Right hindlimb (tissue), 1 donor: ENCODE data around the gene NFILZ.

Source experiments
- DNase-seq: peaks from one replicate; pipeline ENCODE4 v3.0.0-alpha.2; 2018

The NFILZ gene

DNA sequence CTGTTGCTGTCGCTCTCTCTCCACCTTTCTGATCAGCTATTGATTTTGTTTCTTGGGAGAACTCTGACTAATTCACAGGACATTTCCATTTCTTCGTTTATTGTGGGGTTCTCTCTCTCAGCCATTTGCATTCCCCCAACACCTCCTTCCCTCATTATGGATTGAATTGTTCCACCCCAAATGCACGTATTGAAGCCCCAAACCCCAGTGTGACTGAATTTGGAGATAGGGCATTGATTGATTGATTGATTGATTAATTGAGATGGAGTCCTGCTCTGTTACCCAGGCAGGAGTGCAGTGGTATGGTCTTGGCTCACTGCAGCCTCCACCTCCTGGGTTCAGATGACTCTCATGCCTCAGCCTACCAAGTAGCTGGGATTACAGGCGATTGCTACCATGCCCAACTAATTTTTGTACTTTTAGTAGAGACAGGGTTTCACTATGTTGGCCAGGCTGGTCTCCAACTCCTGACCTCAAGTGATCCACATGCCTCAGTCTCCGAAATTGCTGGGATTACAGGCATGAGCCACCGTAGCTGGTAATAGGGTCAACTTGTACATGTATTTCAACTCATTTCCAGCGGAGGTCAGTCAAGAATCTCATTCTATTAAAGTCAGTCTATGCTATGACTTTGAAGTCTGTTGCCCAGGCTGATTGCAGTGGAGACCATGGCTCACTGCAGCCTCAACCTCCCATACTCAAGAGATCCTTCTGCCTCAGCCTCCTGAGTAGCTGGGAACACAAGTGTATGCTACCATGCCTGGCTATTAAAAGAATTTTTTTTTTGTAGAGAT lies 13.6 kb downstream of the NFILZ start:
- no peak for DNase-seq

GRCh38 chr19:8648240-8648639 lies 17.8 kb downstream of the NFILZ start:
- no peak for DNase-seq

DNA sequence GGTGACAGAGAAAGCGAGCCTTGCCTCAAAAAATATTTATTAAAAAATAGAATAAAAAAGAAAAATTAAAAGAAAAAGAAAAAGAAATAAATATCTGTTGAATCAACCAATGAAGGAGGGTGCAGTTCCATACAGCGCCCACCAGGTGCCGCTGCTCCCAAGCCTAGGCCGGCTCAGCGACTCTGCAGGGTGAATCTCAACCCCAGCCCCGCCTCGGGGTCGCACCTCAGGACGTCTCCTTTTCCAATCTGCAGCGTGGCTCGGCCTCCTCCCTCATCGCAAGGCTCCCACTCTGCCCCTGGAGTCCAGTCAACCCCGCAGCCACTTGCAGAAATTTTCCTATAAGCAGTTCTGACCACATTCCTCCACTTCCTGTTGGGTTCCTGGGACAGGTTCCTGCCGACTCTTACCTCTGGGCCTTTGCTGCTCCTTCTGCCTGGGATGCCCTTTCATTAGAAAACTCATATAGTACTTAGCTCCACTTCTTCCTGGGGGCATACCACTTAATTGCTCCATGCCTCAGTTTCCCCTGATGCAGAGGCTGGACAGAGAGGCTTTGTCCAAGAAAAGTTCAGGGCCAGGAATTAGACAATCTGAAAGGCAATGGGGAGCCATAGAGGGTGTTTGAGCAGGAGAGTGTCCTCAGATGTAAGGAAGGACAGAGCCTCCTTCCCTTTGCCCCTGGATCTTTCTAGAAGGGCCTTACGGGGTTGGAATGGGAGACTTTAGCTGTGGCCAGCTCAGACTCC lies 24.3 kb downstream of the NFILZ start:
- peak; percentile 59 for DNase-seq

- no peak for DNase-seq
Observed at GRCh38 chr19:8655340-8655709, 24.9 kb downstream of the NFILZ start.

GRCh38 chr19:8657869-8658268 lies 27.4 kb downstream of the NFILZ start:
- DNase-seq: no peak

DNA sequence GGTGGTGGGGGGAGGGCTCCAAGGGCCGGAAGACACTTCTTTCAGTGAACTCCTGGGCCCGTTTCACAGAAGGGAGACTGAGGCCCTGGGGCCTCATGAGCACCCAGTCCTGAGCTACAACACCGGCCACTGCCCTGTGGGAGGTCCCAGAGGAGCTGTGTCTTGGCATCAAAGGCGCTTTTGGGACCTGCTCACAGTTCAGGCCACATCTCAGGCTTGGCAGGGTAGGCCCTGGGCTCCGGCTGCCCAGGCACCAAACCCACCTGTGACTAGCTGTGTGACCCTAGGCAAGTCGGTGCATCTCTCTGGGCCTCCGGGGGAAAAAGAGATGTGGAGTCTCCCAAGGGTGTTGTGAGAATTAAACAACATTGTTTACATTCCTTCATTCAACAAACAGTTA lies 29.5 kb downstream of the NFILZ start:
- DNase-seq: no peak

DNA sequence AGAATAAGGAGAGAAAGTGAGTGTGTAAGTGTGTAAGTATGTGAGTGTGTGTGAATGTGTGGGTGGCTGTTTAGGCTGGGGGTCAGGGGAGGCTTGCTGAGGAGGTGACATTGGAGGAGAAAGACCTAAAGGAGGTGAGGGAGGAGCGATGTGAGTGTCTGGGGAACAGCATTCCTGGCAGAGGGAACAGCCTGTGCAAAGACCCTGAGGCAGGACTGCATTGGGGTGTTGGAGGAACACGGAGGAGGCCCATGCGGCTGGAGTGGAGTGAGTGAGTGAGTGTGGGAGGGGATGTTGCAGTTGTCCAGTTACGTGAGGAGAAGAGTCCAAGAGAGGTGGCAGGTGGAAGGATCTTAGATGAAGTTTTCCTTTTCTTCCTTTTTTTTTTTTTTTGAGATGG lies 31.8 kb downstream of the NFILZ start:
- DNase-seq: no peak

DNA sequence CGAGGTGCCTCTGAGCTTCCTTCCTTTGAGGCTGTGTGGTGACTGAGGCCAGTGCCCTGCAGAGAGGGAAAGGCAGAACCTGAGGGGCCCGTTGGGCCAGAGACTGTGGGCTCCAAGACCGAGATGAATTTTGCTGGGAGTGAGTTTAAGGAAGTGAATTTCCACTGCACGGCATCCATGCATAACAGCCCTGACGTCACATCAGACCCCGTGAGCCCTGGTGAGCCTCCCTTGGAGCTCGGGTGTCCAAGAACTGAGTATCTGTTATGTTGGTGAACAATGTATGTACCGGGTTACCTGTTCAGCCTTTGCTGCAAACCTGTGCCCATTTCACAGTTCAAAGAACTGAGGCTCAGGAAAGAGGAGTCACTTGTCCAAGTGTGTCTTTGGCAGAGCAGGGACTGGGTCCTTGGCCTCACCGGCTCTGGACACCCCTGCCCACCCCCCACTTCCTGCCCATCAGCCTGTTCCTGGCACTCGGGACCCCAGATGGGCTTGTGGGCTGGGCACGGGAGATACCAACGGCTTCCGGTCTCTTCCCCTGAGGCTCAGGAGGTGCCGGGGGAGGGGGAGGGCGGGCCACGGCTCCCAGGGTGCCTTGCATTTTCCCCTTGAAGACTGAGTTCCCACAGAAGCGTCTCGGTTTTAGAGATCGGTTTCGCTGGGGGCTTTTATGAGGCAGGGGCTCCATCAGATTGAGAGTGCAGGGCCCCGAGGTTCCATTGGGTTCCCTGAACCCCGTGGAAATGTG lies 33.7 kb downstream of the NFILZ start:
- DNase-seq: no peak

- DNase-seq: no peak
Observed at GRCh38 chr19:8664671-8665057, 34.2 kb downstream of the NFILZ start.

DNA sequence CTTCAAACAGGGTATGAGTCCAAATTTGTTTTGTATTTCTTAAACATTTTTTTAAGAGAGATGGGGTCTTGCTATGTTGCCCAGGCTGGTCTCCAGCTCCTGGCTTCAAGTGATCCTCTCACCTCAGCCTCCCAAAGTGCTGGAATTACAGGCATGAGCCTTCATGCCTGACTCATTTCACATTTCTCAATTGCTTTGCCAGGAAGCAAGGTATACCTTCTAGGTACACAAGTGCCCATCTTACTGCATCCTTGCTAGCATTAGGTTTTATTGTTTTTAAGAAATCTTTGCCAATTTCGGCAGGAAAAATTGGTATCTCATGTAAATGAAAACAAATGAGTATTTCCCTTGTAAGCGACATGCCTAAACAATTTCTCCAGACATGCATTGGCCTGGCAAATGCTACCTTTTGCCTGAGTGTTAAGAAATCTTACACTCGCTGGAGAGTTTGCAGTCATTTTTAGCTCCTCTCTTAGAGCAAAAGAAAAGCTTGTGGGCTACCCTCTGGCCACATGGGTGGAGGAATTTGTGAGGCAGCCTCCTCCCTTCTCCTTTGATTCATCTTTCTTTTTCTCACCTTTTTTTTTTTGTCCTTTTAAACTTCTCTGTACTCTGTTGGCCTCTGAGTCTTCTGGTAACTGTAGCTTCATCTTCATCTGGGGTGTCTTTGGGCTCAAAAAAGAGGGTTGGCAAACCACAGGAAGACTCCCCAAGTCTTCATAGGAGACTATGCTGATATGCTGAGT lies 35.2 kb downstream of the NFILZ start:
- no peak for DNase-seq

DNA sequence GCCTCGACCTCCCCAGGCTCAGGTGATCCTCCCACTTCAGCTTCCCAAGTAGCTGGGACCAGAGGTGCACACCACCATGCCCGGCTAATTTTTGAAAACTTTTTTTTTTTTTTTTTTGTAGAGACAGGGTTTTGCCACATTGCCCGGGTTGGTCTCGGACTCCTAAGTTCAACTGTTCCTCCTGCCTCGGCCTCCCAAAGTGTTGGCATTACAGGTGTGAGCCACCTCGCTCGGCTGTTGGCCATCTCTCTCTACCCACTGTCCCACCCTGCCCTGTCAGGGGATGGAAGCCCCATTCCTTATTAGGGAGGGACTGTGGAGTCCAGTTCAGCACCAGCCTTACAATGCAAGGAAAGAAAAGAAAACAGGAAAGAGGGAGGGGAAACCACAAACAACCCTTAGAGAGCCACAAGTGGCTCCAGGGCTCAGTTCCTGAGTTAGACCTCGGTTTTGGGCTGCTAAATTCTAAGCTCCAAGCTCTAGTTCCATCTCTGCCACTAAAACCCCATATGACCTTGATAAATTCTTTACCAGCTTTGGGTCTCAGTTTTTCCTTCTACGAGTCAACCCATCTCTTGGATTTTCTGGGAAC lies 36.5 kb downstream of the NFILZ start:
- DNase-seq: no peak

DNA sequence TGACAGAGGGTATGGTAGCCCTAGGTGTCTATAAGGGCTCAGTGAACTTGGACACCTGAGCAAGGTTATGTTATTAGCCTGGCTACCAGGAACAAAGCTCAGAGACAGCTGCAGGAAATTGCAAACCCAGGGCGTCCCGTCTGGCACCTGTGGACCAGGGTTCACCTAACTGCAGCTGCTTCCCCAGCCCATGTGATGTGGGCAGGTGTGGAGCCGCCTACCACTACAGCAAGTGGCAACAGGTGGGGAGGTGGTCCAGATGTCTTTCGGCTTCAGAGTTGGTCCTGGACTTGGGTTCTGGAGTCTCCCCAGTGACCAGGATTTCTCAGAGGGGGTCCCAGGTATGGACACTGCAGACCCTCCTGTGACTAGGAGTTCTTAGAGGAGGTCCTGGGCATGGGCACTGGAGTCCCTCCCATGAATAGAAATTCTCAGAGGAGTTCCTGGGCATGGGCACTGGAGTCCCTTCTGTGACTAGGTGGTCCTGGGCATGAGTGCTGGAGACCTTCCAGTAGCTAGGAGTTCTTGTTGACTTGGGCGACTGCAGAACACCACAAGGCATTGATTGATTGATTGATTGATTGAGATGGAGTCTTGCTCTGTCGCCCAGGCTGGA lies 43.0 kb downstream of the NFILZ start:
- DNase-seq: no peak

DNA sequence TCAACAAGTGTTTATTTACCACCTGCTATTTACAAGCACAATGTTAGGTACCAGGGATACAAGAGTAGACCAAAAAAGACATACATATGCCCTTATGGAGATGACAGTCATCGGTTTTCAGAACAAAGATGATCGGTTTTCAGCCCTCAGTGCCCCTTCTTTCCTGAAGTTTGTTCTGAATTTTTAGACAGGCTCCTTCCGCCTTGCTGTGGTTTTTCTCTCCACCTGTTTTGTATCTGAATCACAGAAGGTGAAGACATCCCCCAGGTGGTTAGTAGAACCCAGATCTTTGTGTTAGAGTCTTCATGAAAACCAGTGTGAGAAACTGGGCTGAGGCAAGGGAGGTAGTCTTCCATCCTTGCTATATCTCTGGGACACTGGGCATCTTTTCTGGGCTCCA lies 44.6 kb downstream of the NFILZ start:
- no peak for DNase-seq

DNA sequence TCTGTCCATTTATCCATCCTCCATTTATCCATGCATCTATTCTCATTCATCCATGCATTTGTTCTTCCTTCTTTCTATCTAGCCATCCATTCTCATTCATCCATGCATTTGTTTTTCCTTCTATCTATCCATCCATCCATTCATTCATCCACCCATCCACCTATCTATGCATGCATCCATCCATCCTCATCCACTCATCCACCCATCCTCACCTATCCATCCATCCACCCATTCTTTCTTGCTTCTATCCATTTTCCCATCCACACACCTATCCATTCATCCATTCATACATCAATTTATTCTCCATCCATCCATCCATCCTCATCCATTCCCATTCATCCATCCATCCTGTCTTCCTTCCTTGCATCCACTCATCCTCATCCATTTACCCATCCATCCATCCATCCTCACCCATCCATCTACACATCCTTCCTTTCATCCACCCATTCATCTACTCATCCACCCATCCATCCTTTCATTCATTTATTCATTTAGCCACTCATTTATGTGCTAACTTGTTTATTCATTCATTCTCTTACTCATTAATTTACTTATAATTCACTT lies 47.9 kb downstream of the NFILZ start:
- DNase-seq: no peak
